Measurements from ENCODE around the gene SLC26A3. TPM values are rescaled to one million over a fixed set of nuclear protein-coding genes. Genes with fewer than 3 reads are reported as not detected.
A peak's percentile ranks its signal among the peaks of the same experiment; 100 is the strongest.

SLC26A3 gene
- polyA plus RNA-seq, 12 donors: 0.25 to 26.6 TPM; not detected in 10

DNA sequence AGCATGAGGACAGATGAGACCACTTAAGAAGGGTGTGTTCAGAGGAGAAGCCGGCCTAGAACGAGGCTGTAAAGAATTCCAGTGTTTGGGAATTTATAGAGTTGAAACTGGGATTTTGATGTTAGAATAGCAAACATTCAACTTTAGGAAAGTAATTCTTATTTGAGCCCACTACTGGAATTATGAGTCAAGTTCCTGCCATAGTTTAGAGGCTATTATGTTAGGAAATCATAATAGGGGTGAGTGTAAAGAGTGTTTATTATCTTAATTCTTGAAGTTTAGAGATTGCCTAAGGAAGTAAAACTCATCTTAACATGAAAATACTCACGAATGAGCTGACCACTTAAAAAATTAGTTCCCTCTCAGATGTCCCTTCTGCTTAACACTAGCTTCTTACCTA lies 57.0 kb downstream of the SLC26A3 start:
- no peak for DNase-seq

- DNase-seq: no peak
Observed at GRCh38 chr7:107744345-107744750, 58.7 kb downstream of the SLC26A3 start.

- peak; percentile 96 for DNase-seq
Observed at GRCh38 chr7:107743567-107744344, 59.3 kb downstream of the SLC26A3 start, which contains the start of gene CBLL1. TSS of gene CBLL1 (plus strand) at chr7:107744142. CDS start at chr7:107744164, 22 bp downstream.

DNA sequence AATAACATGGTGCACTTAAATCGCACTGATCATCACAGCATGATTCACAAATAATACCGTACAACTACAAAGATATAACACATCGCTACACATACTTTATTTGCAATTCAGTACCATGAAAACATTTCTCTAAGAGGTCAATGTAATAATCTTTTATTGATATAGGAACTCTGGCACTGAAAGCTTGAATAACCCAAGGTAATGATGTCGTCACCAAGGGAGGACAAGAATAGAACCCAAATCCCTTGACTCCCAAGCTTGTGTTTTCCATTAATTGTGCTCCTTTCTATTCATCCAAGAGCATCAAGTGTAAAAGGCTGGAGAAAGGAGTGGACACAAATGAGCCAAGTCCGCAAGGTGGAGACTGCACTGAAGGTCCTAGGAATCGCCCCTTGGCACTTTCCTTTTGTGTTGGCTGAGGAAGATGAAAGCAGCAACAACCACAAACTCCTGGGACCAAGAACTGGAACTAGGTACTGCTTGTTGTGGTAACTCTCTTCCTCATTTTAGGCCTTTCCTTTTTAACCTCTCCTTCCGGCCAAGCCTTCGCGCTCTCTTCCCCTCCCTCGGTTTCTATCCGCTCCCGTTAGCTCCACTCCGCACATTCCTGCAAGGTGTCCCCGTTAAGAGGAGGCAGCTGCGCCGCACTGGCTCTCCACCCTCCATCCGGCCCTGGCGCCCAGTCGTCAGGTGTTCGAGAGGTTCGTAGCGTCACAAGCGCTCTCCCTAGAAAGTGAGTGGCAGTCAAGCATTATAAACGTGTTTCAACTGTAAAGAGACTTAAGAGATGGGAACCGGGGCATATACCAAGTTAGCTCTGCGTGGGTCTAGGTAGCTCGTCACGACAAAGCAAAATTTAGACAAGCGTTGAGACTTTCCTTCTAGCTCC lies 60.1 kb downstream of the SLC26A3 start:
- DNase-seq: no peak

- DNase-seq: no peak
Observed at GRCh38 chr7:107728276-107728675, 74.7 kb downstream of the SLC26A3 start.

DNA sequence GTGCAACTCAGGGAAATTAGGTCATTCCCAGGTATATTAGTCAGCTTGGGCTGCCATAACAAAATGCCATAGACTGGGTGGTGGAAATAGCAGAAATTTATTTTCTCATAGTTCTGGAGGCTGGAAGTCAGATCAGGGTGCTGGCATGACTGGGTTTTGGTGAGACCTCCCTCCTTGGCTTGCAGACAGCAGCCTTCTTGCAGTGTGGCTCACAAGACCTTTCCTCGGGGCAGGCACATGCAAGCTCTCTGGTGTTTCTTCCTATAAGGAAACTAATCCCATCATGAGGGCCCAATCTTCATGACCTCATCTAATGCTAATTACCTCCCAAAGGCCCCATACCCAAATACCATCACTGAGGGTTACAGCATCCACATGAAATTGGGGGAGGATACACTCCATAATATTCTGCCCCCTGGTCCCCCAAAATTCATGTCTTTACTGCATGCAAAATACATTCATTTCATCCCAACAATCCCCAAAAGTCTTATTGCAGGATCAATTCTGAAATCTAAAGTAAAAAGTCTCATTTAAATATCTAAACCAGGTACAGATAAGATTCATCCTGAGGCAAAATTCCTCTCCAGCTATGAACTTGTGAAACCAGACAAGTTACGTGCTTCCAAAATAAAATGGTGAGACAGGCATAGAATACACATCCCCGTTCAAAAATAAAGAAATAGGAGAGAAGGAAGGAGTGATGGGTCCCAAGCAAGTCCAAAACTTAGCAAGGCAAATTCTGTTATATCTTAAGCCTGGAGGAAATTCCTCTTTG lies 76.5 kb downstream of the SLC26A3 start:
- DNase-seq: no peak

- peak; percentile 46 for DNase-seq
Observed at GRCh38 chr7:107725138-107725740, 77.8 kb downstream of the SLC26A3 start.

GRCh38 chr7:107723255-107723654 lies 79.8 kb downstream of the SLC26A3 start:
- no peak for DNase-seq

GRCh38 chr7:107721286-107721685 lies 81.7 kb downstream of the SLC26A3 start:
- no peak for DNase-seq

GRCh38 chr7:107718456-107719193 lies 84.4 kb downstream of the SLC26A3 start:
- DNase-seq: no peak

- DNase-seq: no peak
Observed at GRCh38 chr7:107715531-107715930, 87.5 kb downstream of the SLC26A3 start.

Other genes starting within 250 kb of the SLC26A3 start
- 10 to 100 TPM in 11 of 12 donors, not detected in 1; 15.3 to 38.3 (median 30.3) TPM for gene COG5, start 239.3 kb downstream of the SLC26A3 start, polyA plus RNA-seq (ENCODE audit: insufficient read length in 12 of 12)
- gene DUS4L, start 239.3 kb downstream of the SLC26A3 start, polyA plus RNA-seq (ENCODE audit: insufficient read length in 12 of 12): 10 to 100 TPM in 5 of 12 donors, 1 to 10 TPM in 6, not detected in 1; 5.9 to 23.5 (median 8.7) TPM
- gene BCAP29, start 223.0 kb downstream of the SLC26A3 start, polyA plus RNA-seq (ENCODE audit: insufficient read length in 12 of 12): 10 to 100 TPM in 11 of 12 donors, not detected in 1; 45.1 to 67.9 (median 59.3) TPM
- 1 to 10 TPM in 4 of 12 donors, under 1 TPM in 6, not detected in 2; 0.50 to 1.6 (median 0.96) TPM for gene SLC26A4, start 142.4 kb downstream of the SLC26A3 start, polyA plus RNA-seq (ENCODE audit: insufficient read length in 12 of 12)
- gene CBLL1, start 59.1 kb downstream of the SLC26A3 start, polyA plus RNA-seq (ENCODE audit: insufficient read length in 12 of 12): 10 to 100 TPM in 11 of 12 donors, not detected in 1; 18.0 to 29.5 (median 21.2) TPM
- gene DLD, start 88.0 kb upstream of the SLC26A3 start, polyA plus RNA-seq (ENCODE audit: insufficient read length in 12 of 12): 100 to 1,000 TPM in 5 of 12 donors, 10 to 100 TPM in 6, not detected in 1; 66.8 to 128 (median 93.4) TPM
- 100 to 1,000 TPM; 115 to 810 (median 515) TPM for gene LAMB1, start 199.9 kb upstream of the SLC26A3 start, polyA plus RNA-seq (ENCODE audit: insufficient read length in 12 of 12)